ENCODE measurements around the gene PHF21A. TPM values are rescaled to one million over a fixed set of nuclear protein-coding genes. Genes with fewer than 3 reads are reported as not detected.

The PHF21A gene
- total RNA-seq, result 10 to 100 TPM in 3 of 4 donors, 1 to 10 TPM in 1; 9.8 to 20.2 (median 15.4) TPM

DNA sequence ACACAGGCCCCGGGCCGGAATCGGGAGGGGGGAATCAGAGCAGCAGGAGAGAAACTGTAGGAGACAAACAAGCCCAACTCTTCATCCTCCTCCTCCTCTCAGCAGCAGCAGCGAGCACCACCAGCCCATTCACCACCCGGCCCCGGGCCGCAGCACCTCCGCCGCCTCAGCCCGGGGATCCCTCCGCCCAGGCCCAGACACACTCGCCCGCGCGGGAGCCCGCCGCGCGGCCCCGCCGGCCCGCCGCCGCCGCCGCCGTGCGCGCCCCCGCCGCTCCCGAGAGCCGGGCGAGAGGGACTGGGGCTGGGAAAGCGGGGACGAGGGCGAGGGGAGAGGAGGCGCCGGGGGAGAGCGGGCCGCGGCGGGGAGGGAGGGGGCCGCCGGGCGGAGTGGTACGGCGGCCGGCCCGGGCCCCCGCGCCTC, at the start of gene PHF21A:
TSS of gene PHF21A (minus strand) at position 154 of the 423 bp plus-strand sequence. CDS start 37,235 bp downstream, outside the sequence.
- no peaks in the 10 kb centered on the region for H3K36me3 ChIP-seq
- no peaks in the 10 kb centered on the region for H3K9me3 ChIP-seq
- TF ChIP-seq CTCF (IDR thresholded peaks at IDR 0.05 in 4 of 5, conservative IDR thresholded peaks at IDR 0.05 in 1 of 5), result peak in 1 of 5 experiments; percentile 2
- TF ChIP-seq POLR2A (IDR thresholded peaks at IDR 0.05), result peak; percentile 62 to 64
- no peaks in the 10 kb centered on the region for H3K27me3 ChIP-seq
- DNase-seq, result peak; percentile 81 to 90
- peak within 1 kb of the TSS; percentile 96 to 100 (median 98) for H3K27ac ChIP-seq
- in situ Hi-C loops (cut with MboI; ENCODE audit: low sequenced_read_pairs in 4 of 4), result loop anchor here in 1 of 4 donors (10.0 kb wide), 1 partner anchor 193 kb away; no protein-coding TSS in a partner anchor
- intact Hi-C loops (cut with DNase I; ENCODE audit: low total_unique reads), result loop anchor here (5.0 to 10.0 kb wide), 4 partner anchors 116 to 257 kb away; partner anchors contain the start of gene DGKZ
- H3K4me3 ChIP-seq, result peak within 1 kb of the TSS; percentile 73 to 88 (median 84)
- peaks cover 31 to 34% of the 10 kb centered on the region in 2 donors for H3K4me1 ChIP-seq
- peak; percentile 66 to 76 for ATAC-seq

GRCh38 chr11:46170797-46171196, 49.5 kb upstream of the PHF21A start:
- in situ Hi-C loops (cut with MboI; ENCODE audit: low sequenced_read_pairs in 4 of 4) (no loop called here), intact Hi-C loops (cut with DNase I; ENCODE audit: low total_unique reads) (no loop called here)
- H3K36me3 ChIP-seq, result no peaks in the 10 kb centered on the region
- no peaks in the 10 kb centered on the region for H3K4me1 ChIP-seq
- no peak overlapping the region for H3K4me3 ChIP-seq
- H3K9me3 ChIP-seq, result no peaks in the 10 kb centered on the region
- DNase-seq (no peak), ATAC-seq (no peak)
- H3K27me3 ChIP-seq, result peaks cover 0 to 2% (median 0%) of the 10 kb centered on the region in 3 donors
- H3K27ac ChIP-seq, result no peak overlapping the region
- TF ChIP-seq POLR2A (IDR thresholded peaks at IDR 0.05), result no peak
- TF ChIP-seq CTCF (IDR thresholded peaks at IDR 0.05 in 4 of 5, conservative IDR thresholded peaks at IDR 0.05 in 1 of 5), result no peak

DNA sequence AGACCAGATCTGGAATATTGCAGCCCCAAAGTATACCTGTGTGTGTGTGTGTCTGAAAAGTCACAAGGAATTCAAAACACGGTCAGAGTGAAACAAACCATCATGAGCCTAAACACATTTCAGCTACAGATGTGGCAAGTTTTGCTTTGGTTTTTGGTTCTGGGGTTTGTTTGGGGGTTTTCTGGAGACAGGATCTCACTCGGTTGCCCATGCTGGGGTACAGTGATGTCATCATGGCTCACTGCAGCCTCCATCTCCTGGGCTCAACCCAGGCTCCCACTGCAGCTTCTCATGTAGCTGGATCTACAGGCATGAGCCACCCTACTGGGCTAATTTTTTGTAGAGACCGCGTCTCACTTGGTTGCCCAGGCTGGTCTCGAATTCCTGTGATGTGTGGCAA, 41.4 kb upstream of the PHF21A start:
- Histone ChIP-seq H3K9me3 (no peaks in the 10 kb centered on the region), H3K27me3 (peaks cover 2 to 20% (median 12%) of the 10 kb centered on the region in 3 donors), H3K36me3 (no peaks in the 10 kb centered on the region), H3K4me1 (no peaks in the 10 kb centered on the region), H3K4me3 (no peak overlapping the region), H3K27ac (no peak overlapping the region)
- intact Hi-C loops (cut with DNase I; ENCODE audit: low total_unique reads), result no loop called here
- TF ChIP-seq CTCF (IDR thresholded peaks at IDR 0.05 in 4 of 5, conservative IDR thresholded peaks at IDR 0.05 in 1 of 5) (no peak), POLR2A (IDR thresholded peaks at IDR 0.05) (no peak)
- DNase-seq, result no peak
- in situ Hi-C loops (cut with MboI; ENCODE audit: low sequenced_read_pairs in 4 of 4), result no loop called here
- no peak for ATAC-seq

DNA sequence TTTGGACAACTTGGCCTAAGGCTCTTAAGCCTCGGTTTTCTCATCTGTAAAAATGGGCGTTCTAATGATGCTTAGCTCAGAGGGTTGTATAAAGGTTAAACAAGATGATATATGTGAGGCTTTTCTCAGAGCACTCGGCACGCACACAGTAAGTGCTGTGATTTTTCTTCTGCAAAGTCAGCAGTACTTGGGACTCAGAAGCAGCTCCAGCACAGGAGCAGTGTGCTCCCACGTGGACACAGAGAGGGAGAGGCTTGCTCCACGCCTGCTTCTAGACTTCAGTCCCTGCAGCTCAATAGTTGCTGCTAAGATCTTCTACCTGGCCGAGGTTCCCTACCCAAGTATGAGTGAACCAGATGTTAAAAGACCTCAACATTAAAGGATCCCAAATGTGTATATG, 39.9 kb upstream of the PHF21A start:
- Histone ChIP-seq H3K27me3 (peaks cover 4 to 20% (median 12%) of the 10 kb centered on the region in 3 donors), H3K36me3 (no peaks in the 10 kb centered on the region), H3K27ac (no peak overlapping the region), H3K4me1 (no peaks in the 10 kb centered on the region), H3K4me3 (no peak overlapping the region), H3K9me3 (no peaks in the 10 kb centered on the region)
- intact Hi-C loops (cut with DNase I; ENCODE audit: low total_unique reads) (no loop called here), in situ Hi-C loops (cut with MboI; ENCODE audit: low sequenced_read_pairs in 4 of 4) (no loop called here)
- ATAC-seq (no peak), DNase-seq (no peak)
- TF ChIP-seq POLR2A (IDR thresholded peaks at IDR 0.05) (no peak), CTCF (IDR thresholded peaks at IDR 0.05 in 4 of 5, conservative IDR thresholded peaks at IDR 0.05 in 1 of 5) (no peak)

DNA sequence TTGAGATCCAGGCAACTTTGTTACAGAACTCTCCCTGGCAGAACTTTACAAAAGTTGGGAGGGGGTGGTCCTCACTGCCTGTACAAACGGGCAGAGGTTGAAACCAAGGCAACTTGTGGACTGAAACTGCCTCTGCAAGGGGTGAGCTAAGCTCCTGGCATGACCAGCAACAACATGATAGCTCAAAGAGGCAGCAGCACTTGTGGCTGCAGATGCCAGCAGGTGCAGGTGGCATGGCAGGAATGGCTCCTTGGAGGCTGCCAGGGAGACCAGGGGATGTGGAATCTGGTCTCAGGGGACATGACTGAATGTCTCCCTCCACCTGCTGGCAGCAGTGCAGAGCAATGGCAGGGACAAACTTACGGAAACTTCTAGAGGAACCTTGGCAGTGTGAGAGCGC, 38.8 kb upstream of the PHF21A start:
- Histone ChIP-seq H3K4me1 (no peaks in the 10 kb centered on the region), H3K4me3 (no peak overlapping the region), H3K9me3 (no peaks in the 10 kb centered on the region), H3K27ac (no peak overlapping the region), H3K27me3 (peaks cover 4 to 20% (median 12%) of the 10 kb centered on the region in 3 donors), H3K36me3 (no peaks in the 10 kb centered on the region)
- intact Hi-C loops (cut with DNase I; ENCODE audit: low total_unique reads), result no loop called here
- DNase-seq, result no peak
- no peak for TF ChIP-seq POLR2A (IDR thresholded peaks at IDR 0.05)
- no peak for TF ChIP-seq CTCF (IDR thresholded peaks at IDR 0.05 in 4 of 5, conservative IDR thresholded peaks at IDR 0.05 in 1 of 5)
- in situ Hi-C loops (cut with MboI; ENCODE audit: low sequenced_read_pairs in 4 of 4), result no loop called here
- ATAC-seq, result no peak

Measured in gastrocnemius medialis (tissue), 4 donors.